HL-60 (cell line): ENCODE data around the gene FNDC3B.

ENCODE experiments used
- DNase-seq, 2 experiments: peaks; one replicate each; pipeline ENCODE4 v3.0.0-alpha.2; 2010 to 2020; ENCODE audit warnings: low read depth in 1 of 2, low spot score in 1 of 2
- H3K27ac ChIP-seq: fragments of 250-450 bp; sonication (Bioruptor Pico); replicated peaks from 2 replicates; pipeline ENCODE4 v1.5.1; 2020; ENCODE audit warnings: mild to moderate bottlenecking, moderate library complexity
- H3K27me3 ChIP-seq: fragments of 250-450 bp; sonication (Bioruptor Pico); 2 replicates; pipeline ENCODE4 v1.5.1; 2021; ENCODE audit warnings: mild to moderate bottlenecking, moderate library complexity; ENCODE audit not compliant: insufficient read depth, poor library complexity, severe bottlenecking
- H3K4me3 ChIP-seq: replicated peaks from 2 replicates; pipeline ENCODE4 v1.5.1; 2011; ENCODE audit warnings: mild to moderate bottlenecking, control low read depth, low read length; ENCODE audit not compliant: insufficient read depth
- CTCF ChIP-seq: IDR thresholded peaks from one replicate; pipeline ENCODE4 v1.5.1; 2011; ENCODE audit warnings: low read length, control low read depth, inconsistent platforms; ENCODE audit not compliant: insufficient read depth
- GABPA ChIP-seq: IDR thresholded peaks from 2 replicates; pipeline ENCODE4 v1.6.1; 2012; ENCODE audit warnings: low read depth
- POLR2AphosphoS5 ChIP-seq: IDR thresholded peaks from 2 replicates; pipeline ENCODE4 v1.6.1; 2012; ENCODE audit warnings: low read depth
- REST ChIP-seq: IDR thresholded peaks from 2 replicates; pipeline ENCODE4 v1.6.1; 2012; ENCODE audit warnings: low read depth; ENCODE audit not compliant: insufficient replicate concordance
- SPI1 ChIP-seq: IDR thresholded peaks from 2 replicates; pipeline ENCODE4 v1.6.1; 2012; ENCODE audit warnings: low read depth, mild to moderate bottlenecking, borderline replicate concordance

Gene FNDC3B

GRCh38 chr3:172362583-172362982, 323.2 kb downstream of the FNDC3B start:
- no peaks in the 10 kb centered on the region for H3K27me3 ChIP-seq
- no peak for DNase-seq
- H3K27ac ChIP-seq, result no peak overlapping the region
- no peak overlapping the region for H3K4me3 ChIP-seq
- TF ChIP-seq CTCF (no peak), POLR2AphosphoS5 (no peak), GABPA (no peak), REST (no peak), SPI1 (no peak)

- Histone ChIP-seq H3K4me3 (no peak overlapping the region), H3K27ac (no peak overlapping the region), H3K27me3 (no peaks in the 10 kb centered on the region)
- DNase-seq, result no peak
- TF ChIP-seq CTCF (no peak), SPI1 (no peak), GABPA (no peak), REST (no peak), POLR2AphosphoS5 (no peak)
These were observed 325.1 kb downstream of the FNDC3B start for GRCh38 chr3:172364374-172365027.

GRCh38 chr3:172365028-172365567, 325.7 kb downstream of the FNDC3B start:
- TF ChIP-seq POLR2AphosphoS5 (no peak), GABPA (no peak), SPI1 (no peak), CTCF (no peak), REST (no peak)
- no peak for DNase-seq
- Histone ChIP-seq H3K27ac (no peak overlapping the region), H3K27me3 (no peaks in the 10 kb centered on the region), H3K4me3 (no peak overlapping the region)
